Activated naive CD8-positive, alpha-beta T cell treated with anti-CD3 and anti-CD28 coated beads, Interleukin-2, amount 10 ng/mL, durations not matched to agents 7 days and 5 days (primary cell): ENCODE measurements around the gene SPDYE6. TPM values are rescaled to one million over a fixed set of nuclear protein-coding genes. Genes with fewer than 3 reads are reported as not detected.
"Not testable (repeated sequence)": the region's sequence is repeated elsewhere in the genome, so short reads cannot be mapped to it uniquely, and the experiment has no call there.

Experiments
- ATAC-seq: fragments of 150-1000 bp; cut with Tn5 transposase; one replicate; pipeline ENCODE4 v1.10.0; 2021; ENCODE audit warnings: low read depth, moderate library complexity
- POLR2A ChIA-PET: fragments of 350-600 bp; sonication (Branson Sonifier 250); formaldehyde crosslinking; loops from one replicate; lab custom pipeline; 2021; ENCODE audit warnings: antibody characterized with exemption; lab: Charles Lee
- DNase-seq: peaks from one replicate; pipeline ENCODE4 v3.0.0; 2021
- H3K27ac Mint-ChIP-seq: one replicate; pipeline ENCODE4 v1.8.0; 2022; ENCODE audit warnings: mild to moderate bottlenecking, mixed read lengths
- H3K27me3 Mint-ChIP-seq: one replicate; pipeline ENCODE4 v1.8.0; 2022; ENCODE audit warnings: mild to moderate bottlenecking, moderate library complexity, mixed read lengths
- H3K36me3 Mint-ChIP-seq: one replicate; pipeline ENCODE4 v1.8.0; 2021; ENCODE audit warnings: mild to moderate bottlenecking, mixed read lengths
- H3K4me1 Mint-ChIP-seq: one replicate; pipeline ENCODE4 v1.8.0; 2021; ENCODE audit warnings: mixed read lengths
- H3K4me3 Mint-ChIP-seq: one replicate; pipeline ENCODE4 v1.8.0; 2022; ENCODE audit warnings: mild to moderate bottlenecking, moderate library complexity, mixed read lengths
- H3K9me3 Mint-ChIP-seq: one replicate; pipeline ENCODE4 v1.8.0; 2021; ENCODE audit warnings: mixed read lengths
- total RNA-seq, 2 experiments: library from RNA; stranded (reverse); gene quantifications; one replicate each; pipeline ENCODE4 v1.2.3, GENCODE V29; 2021

The SPDYE6 gene
- total RNA-seq, 2 experiments from 2014 or later = not detected

- Mint-ChIP-seq H3K36me3 (peaks cover 12% of the 10 kb centered on the region), H3K27ac (no peak overlapping the region), H3K4me1 (no peaks in the 10 kb centered on the region), H3K27me3 (no peaks in the 10 kb centered on the region), H3K9me3 (no peaks in the 10 kb centered on the region), H3K4me3 (no peak overlapping the region)
- ATAC-seq (no peak), DNase-seq (no peak)
- POLR2A ChIA-PET = interaction anchor here (0.6 kb wide), 1 partner anchor 111 kb away, joined by 3 read pairs; no protein-coding TSS in a partner anchor
Observed at GRCh38 chr7:102389810-102390209, 33.6 kb upstream of the SPDYE6 start.

- POLR2A ChIA-PET = no interaction called here
- Mint-ChIP-seq H3K27me3 (no peaks in the 10 kb centered on the region), H3K4me3 (no peak overlapping the region), H3K36me3 (peaks cover 10% of the 10 kb centered on the region), H3K4me1 (no peaks in the 10 kb centered on the region), H3K9me3 (no peaks in the 10 kb centered on the region), H3K27ac (no peak overlapping the region)
- no peak for ATAC-seq
- DNase-seq = no peak
Observed at GRCh38 chr7:102387064-102387463, 30.8 kb upstream of the SPDYE6 start.

- H3K4me3 Mint-ChIP-seq = not testable (repeated sequence)
Observed at GRCh38 chr7:102381696-102382425, 25.6 kb upstream of the SPDYE6 start.

GRCh38 chr7:102380837-102381236 is 24.6 kb upstream of the SPDYE6 start:
- ATAC-seq, H3K27ac Mint-ChIP-seq: not testable (repeated sequence)
- peaks cover 24% of the 10 kb centered on the region for H3K36me3 Mint-ChIP-seq

More at GRCh38 chr7:102381696-102382425, 25.6 kb upstream of the SPDYE6 start:
- H3K4me1 Mint-ChIP-seq, POLR2A ChIA-PET, DNase-seq, H3K27ac Mint-ChIP-seq, ATAC-seq, H3K27me3 Mint-ChIP-seq, H3K9me3 Mint-ChIP-seq: not testable (repeated sequence)
- H3K36me3 Mint-ChIP-seq = peaks cover 23% of the 10 kb centered on the region

GRCh38 chr7:102376964-102377466 is 20.8 kb upstream of the SPDYE6 start:
- H3K4me1 Mint-ChIP-seq = peaks cover 6% of the 10 kb centered on the region
- H3K4me3 Mint-ChIP-seq = no peak overlapping the region
- DNase-seq (no peak), ATAC-seq (no peak)
- POLR2A ChIA-PET = no interaction called here
- H3K9me3 Mint-ChIP-seq = no peaks in the 10 kb centered on the region
- no peaks in the 10 kb centered on the region for H3K27me3 Mint-ChIP-seq
- peak overlapping the region; percentile 18 for H3K27ac Mint-ChIP-seq
- H3K36me3 Mint-ChIP-seq = peaks cover 25% of the 10 kb centered on the region

More at GRCh38 chr7:102380837-102381236, 24.6 kb upstream of the SPDYE6 start:
- DNase-seq, POLR2A ChIA-PET, H3K27me3 Mint-ChIP-seq, H3K4me3 Mint-ChIP-seq, H3K9me3 Mint-ChIP-seq, H3K4me1 Mint-ChIP-seq: not testable (repeated sequence)

GRCh38 chr7:102372796-102373195 is 16.6 kb upstream of the SPDYE6 start:
- DNase-seq, H3K9me3 Mint-ChIP-seq, POLR2A ChIA-PET, H3K27ac Mint-ChIP-seq, H3K4me1 Mint-ChIP-seq, H3K4me3 Mint-ChIP-seq, H3K27me3 Mint-ChIP-seq, ATAC-seq: not testable (repeated sequence)
- H3K36me3 Mint-ChIP-seq = peaks cover 35% of the 10 kb centered on the region

GRCh38 chr7:102370038-102370437 is 13.8 kb upstream of the SPDYE6 start:
- H3K4me1 Mint-ChIP-seq = peaks cover 11% of the 10 kb centered on the region
- H3K4me3 Mint-ChIP-seq, H3K27me3 Mint-ChIP-seq, DNase-seq, H3K9me3 Mint-ChIP-seq, POLR2A ChIA-PET, H3K27ac Mint-ChIP-seq, ATAC-seq: not testable (repeated sequence)
- H3K36me3 Mint-ChIP-seq = peaks cover 39% of the 10 kb centered on the region

- H3K36me3 Mint-ChIP-seq = peaks cover 26% of the 10 kb centered on the region
- POLR2A ChIA-PET, H3K27ac Mint-ChIP-seq, H3K27me3 Mint-ChIP-seq, ATAC-seq, H3K9me3 Mint-ChIP-seq, DNase-seq: not testable (repeated sequence)
- H3K4me1 Mint-ChIP-seq = peaks cover 13% of the 10 kb centered on the region
- peak overlapping the region; percentile 45 for H3K4me3 Mint-ChIP-seq
Observed at GRCh38 chr7:102365390-102365789, 9.1 kb upstream of the SPDYE6 start.

GRCh38 chr7:102364394-102364886 is 8.2 kb upstream of the SPDYE6 start:
- Mint-ChIP-seq H3K36me3 (peaks cover 19% of the 10 kb centered on the region), H3K27ac (peak overlapping the region; percentile 78), H3K4me3 (peak overlapping the region; percentile 95), H3K4me1 (peaks cover 11% of the 10 kb centered on the region)
- POLR2A ChIA-PET = interaction anchor here (1.4 kb wide), 1 partner anchor 32 kb away, joined by 4 read pairs; the partner anchor contains the start of gene PRKRIP1
- DNase-seq, ATAC-seq, H3K9me3 Mint-ChIP-seq, H3K27me3 Mint-ChIP-seq: not testable (repeated sequence)

- H3K9me3 Mint-ChIP-seq, H3K27me3 Mint-ChIP-seq: not testable (repeated sequence)
- DNase-seq (peak; percentile 89), ATAC-seq (peak; percentile 98)
- Mint-ChIP-seq H3K36me3 (peaks cover 19% of the 10 kb centered on the region), H3K27ac (peak overlapping the region; percentile 83), H3K4me1 (peaks cover 11% of the 10 kb centered on the region), H3K4me3 (peak overlapping the region; percentile 95)
- POLR2A ChIA-PET = interaction anchor here (0.8 to 1.4 kb wide), 2 partner anchors 30 to 33 kb away, joined by 4 to 5 read pairs; partner anchors contain the start of gene PRKRIP1
Observed at GRCh38 chr7:102363549-102364393, 7.5 kb upstream of the SPDYE6 start.

- ATAC-seq, DNase-seq, POLR2A ChIA-PET, H3K4me1 Mint-ChIP-seq, H3K9me3 Mint-ChIP-seq, H3K27me3 Mint-ChIP-seq, H3K36me3 Mint-ChIP-seq, H3K4me3 Mint-ChIP-seq, H3K27ac Mint-ChIP-seq: not testable (repeated sequence)
Observed at GRCh38 chr7:102346983-102347382, 9.3 kb downstream of the SPDYE6 start.

- H3K4me1 Mint-ChIP-seq, H3K4me3 Mint-ChIP-seq, POLR2A ChIA-PET, H3K27me3 Mint-ChIP-seq, H3K9me3 Mint-ChIP-seq, DNase-seq, H3K27ac Mint-ChIP-seq, ATAC-seq, H3K36me3 Mint-ChIP-seq: not testable (repeated sequence)
Observed at GRCh38 chr7:102340599-102341368, 15.5 kb downstream of the SPDYE6 start.
